ENCODE data around the gene ELP4.

DNA sequence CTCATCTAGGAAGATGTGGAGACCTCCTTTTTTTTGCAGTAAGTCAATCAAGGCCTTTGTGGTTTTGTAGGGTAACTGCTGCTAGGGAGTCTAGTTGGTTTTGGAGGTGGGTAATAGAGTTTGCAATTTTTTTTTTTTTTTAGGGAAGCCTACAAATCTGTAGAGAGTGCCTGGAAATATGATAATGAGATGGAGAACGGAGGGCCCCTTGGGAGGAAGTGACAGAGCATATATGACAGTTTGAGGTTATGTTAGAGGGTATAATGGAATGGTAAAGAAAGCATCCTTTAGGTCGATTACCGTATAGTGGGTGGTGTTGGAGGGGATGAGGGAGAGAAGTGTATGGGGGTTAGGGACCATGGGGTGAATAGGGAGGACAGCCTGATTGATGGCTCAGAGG is 98.3 kb downstream of the ELP4 start:
- no peak for TF ChIP-seq EZH2 (IDR thresholded peaks at IDR 0.05; ENCODE audit: borderline replicate concordance, low read length)
- TF ChIP-seq, protein P1, sequence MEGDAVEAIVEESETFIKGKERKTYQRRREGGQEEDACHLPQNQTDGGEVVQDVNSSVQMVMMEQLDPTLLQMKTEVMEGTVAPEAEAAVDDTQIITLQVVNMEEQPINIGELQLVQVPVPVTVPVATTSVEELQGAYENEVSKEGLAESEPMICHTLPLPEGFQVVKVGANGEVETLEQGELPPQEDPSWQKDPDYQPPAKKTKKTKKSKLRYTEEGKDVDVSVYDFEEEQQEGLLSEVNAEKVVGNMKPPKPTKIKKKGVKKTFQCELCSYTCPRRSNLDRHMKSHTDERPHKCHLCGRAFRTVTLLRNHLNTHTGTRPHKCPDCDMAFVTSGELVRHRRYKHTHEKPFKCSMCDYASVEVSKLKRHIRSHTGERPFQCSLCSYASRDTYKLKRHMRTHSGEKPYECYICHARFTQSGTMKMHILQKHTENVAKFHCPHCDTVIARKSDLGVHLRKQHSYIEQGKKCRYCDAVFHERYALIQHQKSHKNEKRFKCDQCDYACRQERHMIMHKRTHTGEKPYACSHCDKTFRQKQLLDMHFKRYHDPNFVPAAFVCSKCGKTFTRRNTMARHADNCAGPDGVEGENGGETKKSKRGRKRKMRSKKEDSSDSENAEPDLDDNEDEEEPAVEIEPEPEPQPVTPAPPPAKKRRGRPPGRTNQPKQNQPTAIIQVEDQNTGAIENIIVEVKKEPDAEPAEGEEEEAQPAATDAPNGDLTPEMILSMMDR (IDR thresholded peaks at IDR 0.05; ENCODE audit: low read length): no peak
